GM12872 (cell line): ENCODE results near the gene GADD45B.

ENCODE experiments used
- CTCF ChIP-seq: IDR thresholded peaks from 3 replicates; pipeline ENCODE4 v1.5.1; 2011; ENCODE audit warnings: low read depth, mild to moderate bottlenecking, low read length, moderate library complexity; ENCODE audit not compliant: insufficient read depth

The GADD45B gene

GRCh38 chr19:2464389-2464788, 11.5 kb upstream of the GADD45B start:
- no peak for TF ChIP-seq CTCF

- no peak for TF ChIP-seq CTCF
These were observed 7.3 kb upstream of the GADD45B start for GRCh38 chr19:2468596-2468995.

- no peak for TF ChIP-seq CTCF
These were observed 6.6 kb upstream of the GADD45B start for GRCh38 chr19:2469102-2469914.

- TF ChIP-seq CTCF, result peak; percentile 77
These were observed 1.5 kb upstream of the GADD45B start for GRCh38 chr19:2474232-2475017.

- TF ChIP-seq CTCF, result no peak
These were observed 767 bp upstream of the GADD45B start for GRCh38 chr19:2475018-2475701.

GRCh38 chr19:2476451-2477140, 669 bp downstream of the GADD45B start:
- no peak for TF ChIP-seq CTCF
